H9 (cell line): ENCODE data around the gene GFER. TPM values are rescaled to one million over a fixed set of nuclear protein-coding genes. Genes with fewer than 3 reads are reported as not detected.
A peak's percentile ranks its signal among the peaks of the same experiment; 100 is the strongest.
"Not testable (repeated sequence)": the region's sequence is repeated elsewhere in the genome, so short reads cannot be mapped to it uniquely, and the experiment has no call there.

Experiments
- DNase-seq: peaks from one replicate; pipeline ENCODE4 v3.0.0-alpha.2; 2017
- H2AFZ ChIP-seq: one replicate; pipeline ENCODE4 v1.6.1; 2013; ENCODE audit warnings: mild to moderate bottlenecking, low read length, control low read depth, moderate library complexity
- H2AK5ac ChIP-seq: 2 replicates; pipeline ENCODE4 v1.6.1; 2013; ENCODE audit warnings: low read length, control low read depth, mixed read lengths; ENCODE audit not compliant: insufficient read length
- H2BK120ac ChIP-seq: one replicate; pipeline ENCODE4 v1.6.1; 2013; ENCODE audit warnings: low read depth, mild to moderate bottlenecking, low read length, control low read depth, inconsistent platforms; ENCODE audit not compliant: poor library complexity, severe bottlenecking
- H2BK12ac ChIP-seq: 2 replicates; pipeline ENCODE4 v1.6.1; 2013; ENCODE audit warnings: low read length, control low read depth, mixed read lengths, low read depth; ENCODE audit not compliant: insufficient read length
- H2BK15ac ChIP-seq: 2 replicates; pipeline ENCODE4 v1.6.1; 2013; ENCODE audit warnings: low read depth, low read length, control low read depth
- H2BK20ac ChIP-seq: one replicate; pipeline ENCODE4 v1.6.1; 2013; ENCODE audit warnings: low read depth, mild to moderate bottlenecking, low read length, control low read depth, inconsistent platforms; ENCODE audit not compliant: poor library complexity, severe bottlenecking
- H2BK5ac ChIP-seq: 2 replicates; pipeline ENCODE4 v1.6.1; 2013; ENCODE audit warnings: low read length, control low read depth, mixed read lengths; ENCODE audit not compliant: insufficient read length
- H3K14ac ChIP-seq: 2 replicates; pipeline ENCODE4 v1.6.1; 2013; ENCODE audit warnings: low read length, control low read depth; ENCODE audit not compliant: insufficient read depth
- H3K18ac ChIP-seq: 2 replicates; pipeline ENCODE4 v1.6.1; 2013; ENCODE audit warnings: low read depth, mild to moderate bottlenecking, mixed read lengths, low read length, control low read depth; ENCODE audit not compliant: insufficient read length
- H3K23ac ChIP-seq: 2 replicates; pipeline ENCODE4 v1.6.1; 2013; ENCODE audit warnings: low read length, control low read depth, mixed read lengths, low read depth; ENCODE audit not compliant: insufficient read length
- H3K23me2 ChIP-seq: 2 replicates; pipeline ENCODE4 v1.6.1; 2013; ENCODE audit warnings: low read depth, mild to moderate bottlenecking, mixed read lengths, low read length, control low read depth; ENCODE audit not compliant: insufficient read length, poor library complexity, severe bottlenecking
- H3K27ac ChIP-seq: 2 replicates; pipeline ENCODE4 v1.5.1; 2013; ENCODE audit warnings: low read length, control low read depth, mixed read lengths, low read depth; ENCODE audit not compliant: insufficient read length
- H3K27me3 ChIP-seq: 2 replicates; pipeline ENCODE4 v1.6.1; 2013; ENCODE audit warnings: low read length, control low read depth, inconsistent platforms; ENCODE audit not compliant: insufficient read depth
- H3K4ac ChIP-seq: 2 replicates; pipeline ENCODE4 v1.6.1; 2013; ENCODE audit warnings: low read depth, mild to moderate bottlenecking, control low read depth, inconsistent platforms, low read length, moderate library complexity
- H3K4me1 ChIP-seq: 2 replicates; pipeline ENCODE4 v1.6.1; 2013; ENCODE audit warnings: low read length, control low read depth, inconsistent platforms; ENCODE audit not compliant: insufficient read depth
- H3K4me2 ChIP-seq: 2 replicates; pipeline ENCODE4 v1.6.1; 2013; ENCODE audit warnings: low read length, control low read depth, mixed read lengths; ENCODE audit not compliant: insufficient read length, insufficient read depth
- H3K56ac ChIP-seq: 2 replicates; pipeline ENCODE4 v1.6.1; 2013; ENCODE audit warnings: low read depth, mild to moderate bottlenecking, mixed read lengths, low read length, control low read depth; ENCODE audit not compliant: insufficient read length
- H3K79me1 ChIP-seq: 2 replicates; pipeline ENCODE4 v1.6.1; 2013; ENCODE audit warnings: low read depth, mild to moderate bottlenecking, moderate library complexity, low read length, control low read depth, inconsistent platforms; ENCODE audit not compliant: insufficient read depth, poor library complexity, severe bottlenecking
- H3K79me2 ChIP-seq: 2 replicates; pipeline ENCODE4 v1.6.1; 2013; ENCODE audit warnings: low read length, control low read depth, inconsistent platforms; ENCODE audit not compliant: insufficient read depth
- H3K9ac ChIP-seq: 2 replicates; pipeline ENCODE4 v1.6.1; 2013; ENCODE audit warnings: low read length, control low read depth, mixed read lengths; ENCODE audit not compliant: insufficient read length; ENCODE audit errors: extremely low read depth
- H3K9me3 ChIP-seq: one replicate; pipeline ENCODE4 v1.6.1; 2013; ENCODE audit warnings: low read depth, low read length, inconsistent platforms; ENCODE audit not compliant: control insufficient read depth
- H3T11ph ChIP-seq: one replicate; pipeline ENCODE4 v1.6.1; 2013; ENCODE audit warnings: mild to moderate bottlenecking, low read length, control low read depth, inconsistent platforms
- H4K20me1 ChIP-seq: one replicate; pipeline ENCODE4 v1.6.1; 2013; ENCODE audit not compliant: control insufficient read depth, insufficient read length, insufficient read depth
- H4K5ac ChIP-seq: 2 replicates; pipeline ENCODE4 v1.6.1; 2013; ENCODE audit warnings: low read depth, mild to moderate bottlenecking, mixed read lengths, low read length, control low read depth; ENCODE audit not compliant: insufficient read length
- H4K8ac ChIP-seq: replicated peaks from 2 replicates; pipeline ENCODE4 v1.6.1; 2013; ENCODE audit warnings: low read length, control low read depth, mixed read lengths, low read depth; ENCODE audit not compliant: insufficient read length
- H4K91ac ChIP-seq: 2 replicates; pipeline ENCODE4 v1.6.1; 2013; ENCODE audit warnings: low read depth, mild to moderate bottlenecking, moderate library complexity, mixed read lengths, low read length, control low read depth; ENCODE audit not compliant: insufficient read length
- H3K27ac Mint-ChIP-seq, 3 experiments: 2 replicates in 2 of 3; 3 replicates in 1 of 3; pipeline ENCODE4 v1.8.0; 2020 to 2021; ENCODE audit warnings: mixed read lengths in 3 of 3, mild to moderate bottlenecking in 1 of 3, moderate library complexity in 1 of 3
- H3K27me3 Mint-ChIP-seq: 2 replicates; pipeline ENCODE4 v1.8.0; 2021; ENCODE audit warnings: low read depth, mild to moderate bottlenecking, moderate library complexity, mixed read lengths
- H3K36me3 Mint-ChIP-seq, 3 experiments: 2 replicates in 2 of 3; 3 replicates in 1 of 3; pipeline ENCODE4 v1.8.0; 2020 to 2021; ENCODE audit warnings: low read depth in 3 of 3, mixed read lengths in 3 of 3; ENCODE audit not compliant: insufficient read depth in 1 of 3
- H3K4me1 Mint-ChIP-seq, 2 experiments: 2 replicates each; pipeline ENCODE4 v1.8.0; 2020; ENCODE audit warnings: mixed read lengths in 2 of 2
- H3K4me3 Mint-ChIP-seq, 2 experiments: 2 replicates in 1 of 2; 3 replicates in 1 of 2; pipeline ENCODE4 v1.8.0; 2020 to 2021; ENCODE audit warnings: mild to moderate bottlenecking in 2 of 2, mixed read lengths in 2 of 2, moderate library complexity in 1 of 2
- H3K9me3 Mint-ChIP-seq, 2 experiments: 2 replicates in 1 of 2; 3 replicates in 1 of 2; pipeline ENCODE4 v1.8.0; 2020; ENCODE audit warnings: mild to moderate bottlenecking in 2 of 2, mixed read lengths in 2 of 2, moderate library complexity in 1 of 2
- WGBS: extraction: QIAGEN DNeasy Blood & Tissue Kit; methylation state at CpG from one replicate; pipeline ENCODE4 v1.1.7; 2013; ENCODE audit warnings: missing lambda C conversion rate, low lambda C conversion rate, mixed read lengths; ENCODE audit not compliant: insufficient read length; ENCODE audit errors: extremely low coverage; 5-methylcytosine and 5-hydroxymethylcytosine counted together
- total RNA-seq: library from RNA; stranded (reverse); gene quantifications from 2 replicates; pipeline ENCODE4 v1.2.1, GENCODE V29; 2021

Gene GFER
- total RNA-seq, 1 experiment from 2014 or later: 49.1 TPM

DNA sequence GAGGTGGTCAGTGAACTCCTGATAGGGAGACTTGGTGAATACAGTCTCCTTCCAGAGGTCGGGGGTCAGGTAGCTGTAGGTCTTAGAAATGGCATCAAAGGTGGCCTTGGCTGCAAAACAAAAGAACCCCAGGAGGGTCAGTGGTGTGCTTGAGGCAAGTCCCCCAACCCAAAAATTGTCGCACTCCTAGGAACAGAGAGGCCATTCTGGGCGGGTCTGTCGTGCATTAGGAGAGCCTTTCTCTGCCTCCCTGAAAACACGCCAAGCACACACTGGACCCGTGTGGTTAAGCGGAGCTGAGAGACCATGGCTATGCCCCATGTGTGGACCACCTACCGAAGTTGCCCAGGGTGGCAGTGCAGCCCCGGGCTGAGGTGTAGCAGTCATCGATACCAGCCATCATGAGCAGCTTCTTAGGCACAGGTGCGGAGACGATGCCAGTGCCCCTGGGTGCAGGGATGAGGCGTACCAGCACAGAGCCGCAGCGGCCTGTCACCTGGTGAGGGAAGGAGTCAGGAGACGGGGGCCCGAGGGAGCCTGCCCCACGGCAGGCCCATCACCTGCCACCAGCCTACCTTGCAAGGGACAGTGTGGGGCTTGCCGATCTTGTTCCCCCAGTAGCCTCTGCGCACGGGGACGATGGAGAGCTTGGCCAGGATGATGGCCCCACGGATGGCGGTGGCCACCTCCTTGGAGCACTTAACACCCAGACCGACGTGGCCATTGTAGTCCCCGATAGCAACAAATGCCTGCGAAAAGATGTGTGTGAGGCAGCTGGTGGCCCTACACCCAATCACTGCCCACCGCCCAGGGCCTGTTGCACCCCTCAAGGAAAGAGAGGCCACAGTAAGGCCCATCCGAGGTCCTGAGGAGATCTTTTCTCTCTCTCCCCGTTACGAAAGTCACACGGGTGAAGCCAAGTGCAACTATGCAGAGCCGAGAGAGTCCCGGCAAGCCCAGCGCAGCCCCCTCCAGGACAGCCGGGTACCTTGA, 21.5 kb upstream of the GFER start:
- H3K79me1 ChIP-seq, H3K9me3 ChIP-seq, H3K27me3 ChIP-seq, H3K4me1 ChIP-seq, H4K5ac ChIP-seq, H4K20me1 ChIP-seq, H2BK12ac ChIP-seq, DNase-seq, H2BK15ac ChIP-seq, H2AFZ ChIP-seq, H3K9me3 Mint-ChIP-seq, H4K8ac ChIP-seq, H2BK20ac ChIP-seq, H4K91ac ChIP-seq, H3T11ph ChIP-seq, H3K27ac ChIP-seq, H2BK120ac ChIP-seq, H3K56ac ChIP-seq, H3K4ac ChIP-seq, H2BK5ac ChIP-seq, H2AK5ac ChIP-seq, H3K18ac ChIP-seq, H3K23ac ChIP-seq, H3K14ac ChIP-seq: not testable (repeated sequence)
- H3K4me1 Mint-ChIP-seq: peaks cover 29 to 47% of the 10 kb centered on the region in 2 experiments
- H3K27me3 Mint-ChIP-seq: peaks cover 11% of the 10 kb centered on the region
- H3K9ac ChIP-seq: peak overlapping the region; percentile 100
- peak overlapping the region; percentile 72 to 97 (median 94); a peak in 6 of 7 replicates for H3K27ac Mint-ChIP-seq
- peaks cover 27 to 39% (median 33%) of the 10 kb centered on the region in 3 experiments for H3K36me3 Mint-ChIP-seq
- H3K79me2 ChIP-seq: peaks cover 18% of the 10 kb centered on the region
- H3K23me2 ChIP-seq: peaks cover 23% of the 10 kb centered on the region
- peak overlapping the region; percentile 95 to 97 for H3K4me3 Mint-ChIP-seq
- no CpG with 5 or more reads among the region's 37 CpGs for WGBS
- H3K4me2 ChIP-seq: peak overlapping the region; percentile 100
